ENCODE measurements around the gene MCOLN3.
"Not testable (repeated sequence)": the region's sequence is repeated elsewhere in the genome, so short reads cannot be mapped to it uniquely, and the experiment has no call there.

The MCOLN3 gene

GRCh38 chr1:84988588-84988987 is 59.7 kb downstream of the MCOLN3 start:
- no peak for DNase-seq

GRCh38 chr1:84986561-84986960 is 61.7 kb downstream of the MCOLN3 start:
- DNase-seq: not testable (repeated sequence)

GRCh38 chr1:84985365-84985764 is 62.9 kb downstream of the MCOLN3 start:
- DNase-seq: no peak

GRCh38 chr1:84982395-84982794 is 65.9 kb downstream of the MCOLN3 start:
- DNase-seq: no peak

- DNase-seq: no peak
Measured at GRCh38 chr1:84975035-84975434, 73.3 kb downstream of the MCOLN3 start.

- no peak for DNase-seq
Measured at GRCh38 chr1:84973498-84974334, 74.6 kb downstream of the MCOLN3 start.

- DNase-seq: no peak
Measured at GRCh38 chr1:84972377-84972987, 75.8 kb downstream of the MCOLN3 start.

GRCh38 chr1:84971957-84972356 is 76.3 kb downstream of the MCOLN3 start:
- DNase-seq: no peak

GRCh38 chr1:84969489-84970250 is 78.6 kb downstream of the MCOLN3 start:
- no peak for DNase-seq

GRCh38 chr1:84968865-84969264 is 79.4 kb downstream of the MCOLN3 start:
- no peak for DNase-seq

GRCh38 chr1:84968101-84968500 is 80.2 kb downstream of the MCOLN3 start:
- DNase-seq: no peak

All from hematopoietic multipotent progenitor cell treated with erythropoietin and hydrocortisone succinate and interleukin-3 and kit ligand, for 8 days (in vitro differentiated cells).